ENCODE results near the gene RAB7B. TPM values are rescaled to one million over a fixed set of nuclear protein-coding genes. Genes with fewer than 3 reads are reported as not detected.

Gene RAB7B
- total and polyA plus RNA-seq, 2 of the 13 experiments (the other 11 are each of a cell fraction or from before 2014, with no cell fraction given), result 0.05 to 0.46 TPM

DNA sequence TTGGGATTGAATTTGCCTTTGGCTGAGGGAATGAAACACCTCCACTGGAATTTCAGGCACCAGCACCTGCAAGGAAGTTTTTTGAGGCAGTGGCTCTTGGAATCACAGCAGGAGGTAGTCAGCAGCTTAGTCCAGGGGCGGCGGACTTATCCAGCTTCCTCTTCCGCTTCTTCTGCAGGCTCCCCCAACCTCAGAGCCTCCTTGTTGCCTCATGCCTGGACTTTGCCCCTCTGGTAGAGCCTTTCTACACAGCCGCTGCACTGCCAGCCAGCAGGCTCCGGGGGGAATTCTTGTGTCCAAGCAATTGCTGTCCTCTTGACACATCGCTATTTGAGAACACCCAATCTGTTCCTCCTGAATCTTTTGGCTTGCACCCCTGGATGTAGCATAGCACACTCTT is 45.4 kb upstream of the RAB7B start (continued):
- TF ChIP-seq, protein P1, sequence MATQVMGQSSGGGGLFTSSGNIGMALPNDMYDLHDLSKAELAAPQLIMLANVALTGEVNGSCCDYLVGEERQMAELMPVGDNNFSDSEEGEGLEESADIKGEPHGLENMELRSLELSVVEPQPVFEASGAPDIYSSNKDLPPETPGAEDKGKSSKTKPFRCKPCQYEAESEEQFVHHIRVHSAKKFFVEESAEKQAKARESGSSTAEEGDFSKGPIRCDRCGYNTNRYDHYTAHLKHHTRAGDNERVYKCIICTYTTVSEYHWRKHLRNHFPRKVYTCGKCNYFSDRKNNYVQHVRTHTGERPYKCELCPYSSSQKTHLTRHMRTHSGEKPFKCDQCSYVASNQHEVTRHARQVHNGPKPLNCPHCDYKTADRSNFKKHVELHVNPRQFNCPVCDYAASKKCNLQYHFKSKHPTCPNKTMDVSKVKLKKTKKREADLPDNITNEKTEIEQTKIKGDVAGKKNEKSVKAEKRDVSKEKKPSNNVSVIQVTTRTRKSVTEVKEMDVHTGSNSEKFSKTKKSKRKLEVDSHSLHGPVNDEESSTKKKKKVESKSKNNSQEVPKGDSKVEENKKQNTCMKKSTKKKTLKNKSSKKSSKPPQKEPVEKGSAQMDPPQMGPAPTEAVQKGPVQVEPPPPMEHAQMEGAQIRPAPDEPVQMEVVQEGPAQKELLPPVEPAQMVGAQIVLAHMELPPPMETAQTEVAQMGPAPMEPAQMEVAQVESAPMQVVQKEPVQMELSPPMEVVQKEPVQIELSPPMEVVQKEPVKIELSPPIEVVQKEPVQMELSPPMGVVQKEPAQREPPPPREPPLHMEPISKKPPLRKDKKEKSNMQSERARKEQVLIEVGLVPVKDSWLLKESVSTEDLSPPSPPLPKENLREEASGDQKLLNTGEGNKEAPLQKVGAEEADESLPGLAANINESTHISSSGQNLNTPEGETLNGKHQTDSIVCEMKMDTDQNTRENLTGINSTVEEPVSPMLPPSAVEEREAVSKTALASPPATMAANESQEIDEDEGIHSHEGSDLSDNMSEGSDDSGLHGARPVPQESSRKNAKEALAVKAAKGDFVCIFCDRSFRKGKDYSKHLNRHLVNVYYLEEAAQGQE (IDR thresholded peaks at IDR 0.05; ENCODE audit: borderline replicate concordance in 1 of 2, low read depth in 1 of 2, low read length in 2 of 2), result 0 out of 4 replicates have a peak, but pooled peaks of 1 of the 2 experiments have one; percentile 17
- TF ChIP-seq, protein P2, sequence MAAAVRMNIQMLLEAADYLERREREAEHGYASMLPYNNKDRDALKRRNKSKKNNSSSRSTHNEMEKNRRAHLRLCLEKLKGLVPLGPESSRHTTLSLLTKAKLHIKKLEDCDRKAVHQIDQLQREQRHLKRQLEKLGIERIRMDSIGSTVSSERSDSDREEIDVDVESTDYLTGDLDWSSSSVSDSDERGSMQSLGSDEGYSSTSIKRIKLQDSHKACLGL (CRISPR knock-in tag; IDR thresholded peaks at IDR 0.05), result no peak
- no peak for TF ChIP-seq HOXA7 (CRISPR knock-in tag; IDR thresholded peaks at IDR 0.05)
- no peak for TF ChIP-seq PCBP2 (optimal IDR thresholded peaks at IDR 0.05; ENCODE audit: low read depth, low read length, poor library complexity, severe bottlenecking)
- TF ChIP-seq ZNF180 (CRISPR knock-in tag; IDR thresholded peaks at IDR 0.05; ENCODE audit: borderline replicate concordance, low read depth), result no peak
- TF ChIP-seq RFXANK (CRISPR knock-in tag; IDR thresholded peaks at IDR 0.05), result no peak
- TF ChIP-seq ZNF607 (CRISPR knock-in tag; IDR thresholded peaks at IDR 0.05; ENCODE audit: borderline replicate concordance), result no peak
- no peak for TF ChIP-seq AHR (CRISPR knock-in tag; IDR thresholded peaks at IDR 0.05)
- TF ChIP-seq ZNF782 (CRISPR knock-in tag; IDR thresholded peaks at IDR 0.05; ENCODE audit: borderline replicate concordance), result peak; percentile 59; the same call in 1 of the 2 replicates
- TF ChIP-seq, protein P3, sequence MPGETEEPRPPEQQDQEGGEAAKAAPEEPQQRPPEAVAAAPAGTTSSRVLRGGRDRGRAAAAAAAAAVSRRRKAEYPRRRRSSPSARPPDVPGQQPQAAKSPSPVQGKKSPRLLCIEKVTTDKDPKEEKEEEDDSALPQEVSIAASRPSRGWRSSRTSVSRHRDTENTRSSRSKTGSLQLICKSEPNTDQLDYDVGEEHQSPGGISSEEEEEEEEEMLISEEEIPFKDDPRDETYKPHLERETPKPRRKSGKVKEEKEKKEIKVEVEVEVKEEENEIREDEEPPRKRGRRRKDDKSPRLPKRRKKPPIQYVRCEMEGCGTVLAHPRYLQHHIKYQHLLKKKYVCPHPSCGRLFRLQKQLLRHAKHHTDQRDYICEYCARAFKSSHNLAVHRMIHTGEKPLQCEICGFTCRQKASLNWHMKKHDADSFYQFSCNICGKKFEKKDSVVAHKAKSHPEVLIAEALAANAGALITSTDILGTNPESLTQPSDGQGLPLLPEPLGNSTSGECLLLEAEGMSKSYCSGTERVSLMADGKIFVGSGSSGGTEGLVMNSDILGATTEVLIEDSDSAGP (CRISPR knock-in tag; IDR thresholded peaks at IDR 0.05; ENCODE audit: borderline replicate concordance), result peak; percentile 38; the same call in 1 of the 2 replicates
- no peak for TF ChIP-seq AGO2 (optimal IDR thresholded peaks at IDR 0.05; ENCODE audit: low read depth, low read length)
- TF ChIP-seq, protein P4, sequence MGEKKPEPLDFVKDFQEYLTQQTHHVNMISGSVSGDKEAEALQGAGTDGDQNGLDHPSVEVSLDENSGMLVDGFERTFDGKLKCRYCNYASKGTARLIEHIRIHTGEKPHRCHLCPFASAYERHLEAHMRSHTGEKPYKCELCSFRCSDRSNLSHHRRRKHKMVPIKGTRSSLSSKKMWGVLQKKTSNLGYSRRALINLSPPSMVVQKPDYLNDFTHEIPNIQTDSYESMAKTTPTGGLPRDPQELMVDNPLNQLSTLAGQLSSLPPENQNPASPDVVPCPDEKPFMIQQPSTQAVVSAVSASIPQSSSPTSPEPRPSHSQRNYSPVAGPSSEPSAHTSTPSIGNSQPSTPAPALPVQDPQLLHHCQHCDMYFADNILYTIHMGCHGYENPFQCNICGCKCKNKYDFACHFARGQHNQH (CRISPR knock-in tag; IDR thresholded peaks at IDR 0.05), result peak; percentile 47; the same call in 1 of the 2 replicates
- TF ChIP-seq, protein P5, sequence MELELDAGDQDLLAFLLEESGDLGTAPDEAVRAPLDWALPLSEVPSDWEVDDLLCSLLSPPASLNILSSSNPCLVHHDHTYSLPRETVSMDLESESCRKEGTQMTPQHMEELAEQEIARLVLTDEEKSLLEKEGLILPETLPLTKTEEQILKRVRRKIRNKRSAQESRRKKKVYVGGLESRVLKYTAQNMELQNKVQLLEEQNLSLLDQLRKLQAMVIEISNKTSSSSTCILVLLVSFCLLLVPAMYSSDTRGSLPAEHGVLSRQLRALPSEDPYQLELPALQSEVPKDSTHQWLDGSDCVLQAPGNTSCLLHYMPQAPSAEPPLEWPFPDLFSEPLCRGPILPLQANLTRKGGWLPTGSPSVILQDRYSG (CRISPR knock-in tag; IDR thresholded peaks at IDR 0.05), result no peak
- TF ChIP-seq MYC (CRISPR knock-in tag; IDR thresholded peaks at IDR 0.05; ENCODE audit: borderline replicate concordance), result peak; percentile 62; the same call in 1 of the 2 replicates
- no peak for TF ChIP-seq BRD4 (CRISPR knock-in tag; IDR thresholded peaks at IDR 0.05)
- TF ChIP-seq, protein P6, sequence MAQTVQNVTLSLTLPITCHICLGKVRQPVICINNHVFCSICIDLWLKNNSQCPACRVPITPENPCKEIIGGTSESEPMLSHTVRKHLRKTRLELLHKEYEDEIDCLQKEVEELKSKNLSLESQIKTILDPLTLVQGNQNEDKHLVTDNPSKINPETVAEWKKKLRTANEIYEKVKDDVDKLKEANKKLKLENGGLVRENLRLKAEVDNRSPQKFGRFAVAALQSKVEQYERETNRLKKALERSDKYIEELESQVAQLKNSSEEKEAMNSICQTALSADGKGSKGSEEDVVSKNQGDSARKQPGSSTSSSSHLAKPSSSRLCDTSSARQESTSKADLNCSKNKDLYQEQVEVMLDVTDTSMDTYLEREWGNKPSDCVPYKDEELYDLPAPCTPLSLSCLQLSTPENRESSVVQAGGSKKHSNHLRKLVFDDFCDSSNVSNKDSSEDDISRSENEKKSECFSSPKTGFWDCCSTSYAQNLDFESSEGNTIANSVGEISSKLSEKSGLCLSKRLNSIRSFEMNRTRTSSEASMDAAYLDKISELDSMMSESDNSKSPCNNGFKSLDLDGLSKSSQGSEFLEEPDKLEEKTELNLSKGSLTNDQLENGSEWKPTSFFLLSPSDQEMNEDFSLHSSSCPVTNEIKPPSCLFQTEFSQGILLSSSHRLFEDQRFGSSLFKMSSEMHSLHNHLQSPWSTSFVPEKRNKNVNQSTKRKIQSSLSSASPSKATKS (CRISPR knock-in tag; IDR thresholded peaks at IDR 0.05), result no peak
- TF ChIP-seq FOXJ3 (CRISPR knock-in tag; IDR thresholded peaks at IDR 0.05; ENCODE audit: borderline replicate concordance), result peak; percentile 42; the same call in 1 of the 2 replicates
- no peak for TF ChIP-seq KAT7 (CRISPR knock-in tag; IDR thresholded peaks at IDR 0.05; ENCODE audit: borderline replicate concordance)
